HL-60 (cell line): ENCODE measurements around the gene SLC25A25.
A peak's percentile ranks its signal among the peaks of the same experiment; 100 is the strongest.

Experiments
- DNase-seq, 2 experiments: peaks; one replicate each; pipeline ENCODE4 v3.0.0-alpha.2; 2010 to 2020; ENCODE audit warnings: low read depth in 1 of 2, low spot score in 1 of 2
- H3K27ac ChIP-seq: fragments of 250-450 bp; sonication (Bioruptor Pico); replicated peaks from 2 replicates; pipeline ENCODE4 v1.5.1; 2020; ENCODE audit warnings: mild to moderate bottlenecking, moderate library complexity
- H3K27me3 ChIP-seq: fragments of 250-450 bp; sonication (Bioruptor Pico); 2 replicates; pipeline ENCODE4 v1.5.1; 2021; ENCODE audit warnings: mild to moderate bottlenecking, moderate library complexity; ENCODE audit not compliant: insufficient read depth, poor library complexity, severe bottlenecking
- H3K4me3 ChIP-seq: replicated peaks from 2 replicates; pipeline ENCODE4 v1.5.1; 2011; ENCODE audit warnings: mild to moderate bottlenecking, control low read depth, low read length; ENCODE audit not compliant: insufficient read depth
- CTCF ChIP-seq: IDR thresholded peaks from one replicate; pipeline ENCODE4 v1.5.1; 2011; ENCODE audit warnings: low read length, control low read depth, inconsistent platforms; ENCODE audit not compliant: insufficient read depth
- GABPA ChIP-seq: IDR thresholded peaks from 2 replicates; pipeline ENCODE4 v1.6.1; 2012; ENCODE audit warnings: low read depth
- POLR2AphosphoS5 ChIP-seq: IDR thresholded peaks from 2 replicates; pipeline ENCODE4 v1.6.1; 2012; ENCODE audit warnings: low read depth
- REST ChIP-seq: IDR thresholded peaks from 2 replicates; pipeline ENCODE4 v1.6.1; 2012; ENCODE audit warnings: low read depth; ENCODE audit not compliant: insufficient replicate concordance
- SPI1 ChIP-seq: IDR thresholded peaks from 2 replicates; pipeline ENCODE4 v1.6.1; 2012; ENCODE audit warnings: low read depth, mild to moderate bottlenecking, borderline replicate concordance

The SLC25A25 gene

GRCh38 chr9:128118472-128118857 lies 50.4 kb downstream of the SLC25A25 start:
- Histone ChIP-seq H3K4me3 (no peak overlapping the region), H3K27ac (no peak overlapping the region), H3K27me3 (no peaks in the 10 kb centered on the region)
- no peak for TF ChIP-seq POLR2AphosphoS5
- TF ChIP-seq SPI1, result no peak
- TF ChIP-seq CTCF, result no peak
- TF ChIP-seq GABPA, result no peak
- no peak for TF ChIP-seq REST
- no peak for DNase-seq

- no peak for TF ChIP-seq CTCF
- peak; percentile 27 for TF ChIP-seq POLR2AphosphoS5
- Histone ChIP-seq H3K4me3 (no peak overlapping the region), H3K27ac (no peak overlapping the region), H3K27me3 (no peaks in the 10 kb centered on the region)
- no peak for DNase-seq
These were observed 51.1 kb downstream of the SLC25A25 start for GRCh38 chr9:128118971-128119665.

- H3K4me3 ChIP-seq, result no peak overlapping the region
- no peak overlapping the region for H3K27ac ChIP-seq
- DNase-seq, result no peak
- TF ChIP-seq CTCF (no peak), POLR2AphosphoS5 (peak; percentile 58), GABPA (no peak)
- H3K27me3 ChIP-seq, result no peaks in the 10 kb centered on the region
These were observed 52.2 kb downstream of the SLC25A25 start for GRCh38 chr9:128120061-128120740.

GRCh38 chr9:128120741-128121465 lies 52.9 kb downstream of the SLC25A25 start:
- DNase-seq, result no peak
- Histone ChIP-seq H3K27me3 (no peaks in the 10 kb centered on the region), H3K4me3 (no peak overlapping the region), H3K27ac (no peak overlapping the region)
- no peak for TF ChIP-seq GABPA
- TF ChIP-seq REST, result no peak
- no peak for TF ChIP-seq POLR2AphosphoS5
